Amniotic stem cell (primary cell): ENCODE results near the gene CLVS2.

Source experiments
- DNase-seq: peaks from one replicate; lab custom pipeline; 2025; lab: John Stamatoyannopoulos, UW

The CLVS2 gene

DNA sequence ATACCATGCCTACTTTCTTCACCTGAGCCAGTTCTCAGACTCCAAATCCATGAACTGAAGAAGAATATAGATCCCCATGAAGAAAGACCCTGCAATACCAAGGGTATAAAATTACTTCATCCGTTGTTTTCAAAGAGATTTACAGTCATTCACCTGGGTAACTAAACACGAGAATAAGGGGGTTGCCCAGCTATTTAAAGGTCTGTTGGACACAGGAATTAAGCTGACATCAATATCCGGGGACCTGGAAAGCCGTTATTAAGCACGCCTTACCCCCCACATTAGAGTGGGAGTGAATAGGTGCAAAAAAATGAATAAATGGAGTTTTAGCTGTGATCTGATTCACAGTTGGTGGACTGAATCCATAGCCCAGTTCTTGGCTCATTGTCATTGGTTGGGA, 28.9 kb downstream of the CLVS2 start:
- no peak for DNase-seq

GRCh38 chr6:123027408-123027807, 31.4 kb downstream of the CLVS2 start:
- no peak for DNase-seq

- no peak for DNase-seq
These were observed 32.2 kb downstream of the CLVS2 start for GRCh38 chr6:123028263-123028662.

DNA sequence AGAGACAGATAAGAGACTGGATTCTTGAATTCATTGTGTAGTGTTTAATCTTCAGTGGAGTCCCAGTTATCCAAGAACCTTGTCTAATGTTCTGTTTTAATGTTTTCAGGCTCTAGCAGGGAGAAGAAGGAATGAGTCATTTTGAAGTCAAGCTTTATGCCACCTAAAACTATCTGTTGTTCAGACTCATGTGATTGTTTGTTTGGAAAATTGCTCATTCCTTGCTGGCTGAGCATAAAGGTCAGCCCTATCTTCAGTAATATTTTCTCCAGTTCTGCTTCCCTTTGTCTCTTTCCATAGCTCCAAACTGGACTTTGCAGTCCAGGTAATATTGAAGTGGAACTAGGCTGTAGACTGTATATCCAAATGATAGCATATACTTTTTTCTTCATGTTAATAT, 34.2 kb downstream of the CLVS2 start:
- no peak for DNase-seq

DNA sequence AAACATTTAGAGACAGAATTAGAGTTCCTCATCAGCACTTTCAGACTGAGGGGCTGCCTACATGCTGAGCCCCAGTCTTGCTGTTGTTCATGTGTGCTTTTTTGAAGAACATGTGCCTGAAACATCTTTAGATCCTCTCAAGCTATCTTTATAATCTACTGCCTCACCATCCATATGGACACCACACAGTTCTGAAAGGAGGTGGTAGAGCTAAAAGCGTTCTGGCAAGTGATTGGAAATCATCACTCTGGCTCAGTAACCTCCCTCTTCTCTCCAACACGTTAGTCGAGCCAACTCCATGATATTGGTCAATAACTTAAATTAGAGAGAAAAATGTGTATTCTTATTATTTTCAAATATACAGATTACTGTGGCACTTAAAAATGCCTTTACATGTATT, 40.6 kb downstream of the CLVS2 start:
- DNase-seq: no peak

GRCh38 chr6:123039431-123039830, 43.4 kb downstream of the CLVS2 start:
- DNase-seq: no peak

GRCh38 chr6:123042401-123042800, 46.4 kb downstream of the CLVS2 start:
- DNase-seq: no peak

DNA sequence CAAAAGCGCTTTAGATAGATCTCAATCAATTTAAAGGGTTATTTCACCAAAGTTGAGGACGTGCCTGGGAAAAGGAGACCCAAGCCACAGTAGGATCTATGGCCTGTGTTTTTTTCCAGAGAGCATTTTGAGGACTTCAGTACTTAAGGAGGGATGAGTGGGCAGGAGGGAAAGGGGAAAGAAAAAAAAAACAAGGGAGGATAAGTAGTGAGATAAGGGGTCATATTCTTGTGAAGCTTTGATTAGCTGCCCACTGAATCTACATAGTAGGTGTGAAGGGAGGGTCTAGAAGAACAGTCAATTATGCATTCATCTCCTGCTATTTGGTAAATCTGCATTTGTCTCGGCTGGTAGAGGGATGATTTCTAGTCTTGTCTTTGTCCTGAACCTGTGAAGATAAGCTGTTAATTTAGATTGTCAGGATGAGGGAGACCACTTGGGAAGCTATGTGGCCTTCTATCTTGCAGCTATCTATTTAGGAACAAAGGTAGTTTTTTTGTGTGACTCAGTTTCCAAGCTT, 48.4 kb downstream of the CLVS2 start:
- DNase-seq: no peak

DNA sequence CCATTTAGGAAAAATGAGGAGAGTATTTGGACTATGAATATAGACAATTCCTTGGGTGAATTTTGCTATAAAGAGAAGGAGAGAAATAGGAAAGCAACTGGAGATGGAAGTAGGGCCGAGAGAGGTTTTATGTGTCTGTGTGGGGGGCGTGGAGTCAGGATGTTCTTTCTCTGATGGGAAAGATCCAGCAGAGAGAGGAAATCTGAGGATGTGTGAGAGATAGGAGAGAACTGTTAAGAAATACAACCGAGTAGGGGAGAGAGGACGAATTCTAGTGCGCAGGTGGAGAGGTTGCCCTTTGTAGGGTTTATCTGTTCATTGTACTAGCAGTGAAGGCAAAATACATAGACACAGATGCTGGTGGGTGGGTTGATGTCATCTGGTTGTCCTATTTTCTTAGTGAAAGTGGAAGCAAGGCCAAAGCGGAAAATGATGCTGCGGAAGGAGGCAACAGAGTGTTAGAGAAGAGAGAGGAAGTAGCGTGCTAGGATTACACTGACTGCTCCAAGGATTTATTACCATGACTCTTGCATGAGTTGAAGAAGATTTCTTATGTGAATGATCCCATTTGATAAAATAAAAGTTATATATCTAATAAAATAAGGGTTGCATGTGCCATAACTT, 57.7 kb downstream of the CLVS2 start:
- DNase-seq: no peak

- no peak for DNase-seq
These were observed 59.2 kb downstream of the CLVS2 start for GRCh38 chr6:123055256-123055655.

- DNase-seq: no peak
These were observed 66.6 kb downstream of the CLVS2 start for GRCh38 chr6:123062670-123063069.

GRCh38 chr6:123064038-123064437, 68.0 kb downstream of the CLVS2 start:
- no peak for DNase-seq

- no peak for DNase-seq
These were observed 78.6 kb downstream of the CLVS2 start for GRCh38 chr6:123074616-123075015.

DNA sequence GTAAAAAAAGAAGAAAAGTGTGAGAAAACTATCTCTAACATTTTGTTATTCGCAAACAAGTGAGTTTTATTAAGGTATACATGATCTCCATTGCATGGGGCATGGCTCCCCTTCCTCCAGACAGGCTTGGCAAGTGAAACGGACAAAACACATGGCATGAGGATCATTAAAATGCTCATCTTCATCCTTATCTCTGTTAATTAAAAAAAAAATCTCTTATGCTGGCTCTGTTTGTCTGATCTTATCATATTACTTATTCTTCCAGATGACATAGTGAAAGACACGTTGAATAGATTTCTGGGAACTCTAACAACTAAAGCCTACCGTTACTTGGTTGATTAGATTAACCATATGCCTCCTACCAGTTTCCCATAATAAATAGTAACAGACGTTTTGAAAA, 89.4 kb downstream of the CLVS2 start:
- DNase-seq: no peak

GRCh38 chr6:123089226-123089625, 93.2 kb downstream of the CLVS2 start:
- DNase-seq: no peak

- DNase-seq: no peak
These were observed 95.3 kb downstream of the CLVS2 start for GRCh38 chr6:123091091-123091895.

DNA sequence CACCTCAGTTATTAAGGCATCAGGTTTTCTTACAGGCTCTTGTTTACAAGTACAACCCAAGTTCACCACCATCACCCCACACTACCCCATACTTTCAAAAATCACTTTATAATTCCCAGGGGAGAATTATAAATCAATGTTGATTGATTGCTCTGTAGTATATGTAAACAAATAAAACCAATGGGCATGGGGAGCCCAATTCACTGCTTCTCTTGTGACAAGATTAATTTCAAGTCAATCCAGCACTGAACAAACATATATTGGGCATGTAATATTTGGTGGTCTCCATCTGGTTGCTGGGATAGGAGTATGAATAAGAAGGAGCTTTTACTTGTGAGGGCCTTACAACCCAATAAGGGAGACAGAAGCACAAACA, 95.8 kb downstream of the CLVS2 start:
- no peak for DNase-seq

- no peak for DNase-seq
These were observed 98.8 kb downstream of the CLVS2 start for GRCh38 chr6:123094795-123095194.

GRCh38 chr6:123105561-123105960, 109.5 kb downstream of the CLVS2 start:
- no peak for DNase-seq

GRCh38 chr6:123116370-123116769, 120.3 kb downstream of the CLVS2 start:
- no peak for DNase-seq

GRCh38 chr6:123117145-123117908, 121.3 kb downstream of the CLVS2 start:
- no peak for DNase-seq

DNA sequence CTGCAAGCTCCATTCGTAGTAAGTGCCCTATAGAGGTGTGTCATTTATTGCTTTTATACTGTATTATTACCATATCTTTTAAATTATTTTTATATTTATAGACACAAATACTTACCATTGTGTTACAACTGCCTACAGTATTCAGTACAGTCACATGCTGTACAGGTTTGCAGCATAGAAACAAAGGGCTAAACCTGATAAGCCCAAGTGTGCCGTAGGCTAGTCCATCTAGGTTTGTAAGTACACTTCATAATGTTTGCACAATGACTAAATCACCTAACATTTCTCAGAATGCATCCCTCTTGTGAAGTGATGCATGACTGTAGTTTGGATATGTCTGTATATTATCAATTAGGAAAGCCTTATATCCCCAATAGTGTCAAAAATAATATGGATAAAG, 122.8 kb downstream of the CLVS2 start:
- no peak for DNase-seq
